Measurements from ENCODE around the gene LITAF.

DNA sequence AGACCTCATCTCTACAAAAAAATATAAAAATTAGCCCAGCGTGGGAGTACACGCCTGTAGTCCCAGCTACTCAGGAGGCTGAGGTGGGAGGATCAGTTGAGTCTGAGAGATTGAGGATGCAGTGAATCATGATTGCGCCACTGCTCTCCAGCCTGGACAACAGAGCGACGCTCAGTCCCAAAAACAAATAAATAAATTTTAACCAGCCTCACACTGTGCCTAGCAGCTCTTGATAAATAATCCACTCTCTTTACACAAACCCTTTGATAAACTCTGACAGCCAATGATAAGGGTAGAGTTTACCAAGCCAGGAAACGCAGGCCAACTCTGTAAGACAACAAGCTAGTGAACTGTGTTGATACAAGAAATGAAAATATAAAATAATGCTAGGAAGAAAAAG, 32.7 kb downstream of the LITAF start:
- TF ChIP-seq, protein P1, sequence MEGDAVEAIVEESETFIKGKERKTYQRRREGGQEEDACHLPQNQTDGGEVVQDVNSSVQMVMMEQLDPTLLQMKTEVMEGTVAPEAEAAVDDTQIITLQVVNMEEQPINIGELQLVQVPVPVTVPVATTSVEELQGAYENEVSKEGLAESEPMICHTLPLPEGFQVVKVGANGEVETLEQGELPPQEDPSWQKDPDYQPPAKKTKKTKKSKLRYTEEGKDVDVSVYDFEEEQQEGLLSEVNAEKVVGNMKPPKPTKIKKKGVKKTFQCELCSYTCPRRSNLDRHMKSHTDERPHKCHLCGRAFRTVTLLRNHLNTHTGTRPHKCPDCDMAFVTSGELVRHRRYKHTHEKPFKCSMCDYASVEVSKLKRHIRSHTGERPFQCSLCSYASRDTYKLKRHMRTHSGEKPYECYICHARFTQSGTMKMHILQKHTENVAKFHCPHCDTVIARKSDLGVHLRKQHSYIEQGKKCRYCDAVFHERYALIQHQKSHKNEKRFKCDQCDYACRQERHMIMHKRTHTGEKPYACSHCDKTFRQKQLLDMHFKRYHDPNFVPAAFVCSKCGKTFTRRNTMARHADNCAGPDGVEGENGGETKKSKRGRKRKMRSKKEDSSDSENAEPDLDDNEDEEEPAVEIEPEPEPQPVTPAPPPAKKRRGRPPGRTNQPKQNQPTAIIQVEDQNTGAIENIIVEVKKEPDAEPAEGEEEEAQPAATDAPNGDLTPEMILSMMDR (IDR thresholded peaks at IDR 0.05; ENCODE audit: insufficient read depth, low read length) = no peak
- no peak for TF ChIP-seq POLR2AphosphoS5 (IDR thresholded peaks at IDR 0.05; ENCODE audit: low read depth)
- TF ChIP-seq, protein P2, sequence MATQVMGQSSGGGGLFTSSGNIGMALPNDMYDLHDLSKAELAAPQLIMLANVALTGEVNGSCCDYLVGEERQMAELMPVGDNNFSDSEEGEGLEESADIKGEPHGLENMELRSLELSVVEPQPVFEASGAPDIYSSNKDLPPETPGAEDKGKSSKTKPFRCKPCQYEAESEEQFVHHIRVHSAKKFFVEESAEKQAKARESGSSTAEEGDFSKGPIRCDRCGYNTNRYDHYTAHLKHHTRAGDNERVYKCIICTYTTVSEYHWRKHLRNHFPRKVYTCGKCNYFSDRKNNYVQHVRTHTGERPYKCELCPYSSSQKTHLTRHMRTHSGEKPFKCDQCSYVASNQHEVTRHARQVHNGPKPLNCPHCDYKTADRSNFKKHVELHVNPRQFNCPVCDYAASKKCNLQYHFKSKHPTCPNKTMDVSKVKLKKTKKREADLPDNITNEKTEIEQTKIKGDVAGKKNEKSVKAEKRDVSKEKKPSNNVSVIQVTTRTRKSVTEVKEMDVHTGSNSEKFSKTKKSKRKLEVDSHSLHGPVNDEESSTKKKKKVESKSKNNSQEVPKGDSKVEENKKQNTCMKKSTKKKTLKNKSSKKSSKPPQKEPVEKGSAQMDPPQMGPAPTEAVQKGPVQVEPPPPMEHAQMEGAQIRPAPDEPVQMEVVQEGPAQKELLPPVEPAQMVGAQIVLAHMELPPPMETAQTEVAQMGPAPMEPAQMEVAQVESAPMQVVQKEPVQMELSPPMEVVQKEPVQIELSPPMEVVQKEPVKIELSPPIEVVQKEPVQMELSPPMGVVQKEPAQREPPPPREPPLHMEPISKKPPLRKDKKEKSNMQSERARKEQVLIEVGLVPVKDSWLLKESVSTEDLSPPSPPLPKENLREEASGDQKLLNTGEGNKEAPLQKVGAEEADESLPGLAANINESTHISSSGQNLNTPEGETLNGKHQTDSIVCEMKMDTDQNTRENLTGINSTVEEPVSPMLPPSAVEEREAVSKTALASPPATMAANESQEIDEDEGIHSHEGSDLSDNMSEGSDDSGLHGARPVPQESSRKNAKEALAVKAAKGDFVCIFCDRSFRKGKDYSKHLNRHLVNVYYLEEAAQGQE (IDR thresholded peaks at IDR 0.05; ENCODE audit: insufficient replicate concordance, low read depth) = no peak
